GM18870 (cell line): ENCODE measurements around the gene HNRNPC.
"Not testable (repeated sequence)": the region's sequence is repeated elsewhere in the genome, so short reads cannot be mapped to it uniquely, and the experiment has no call there.

Experiments
- ATAC-seq: cut with Tn5 transposase; IDR thresholded peaks from one replicate; pipeline ENCODE4 v1.9.1; 2021; ENCODE audit warnings: moderate library complexity; ENCODE audit not compliant: unreplicated experiment

HNRNPC gene

DNA sequence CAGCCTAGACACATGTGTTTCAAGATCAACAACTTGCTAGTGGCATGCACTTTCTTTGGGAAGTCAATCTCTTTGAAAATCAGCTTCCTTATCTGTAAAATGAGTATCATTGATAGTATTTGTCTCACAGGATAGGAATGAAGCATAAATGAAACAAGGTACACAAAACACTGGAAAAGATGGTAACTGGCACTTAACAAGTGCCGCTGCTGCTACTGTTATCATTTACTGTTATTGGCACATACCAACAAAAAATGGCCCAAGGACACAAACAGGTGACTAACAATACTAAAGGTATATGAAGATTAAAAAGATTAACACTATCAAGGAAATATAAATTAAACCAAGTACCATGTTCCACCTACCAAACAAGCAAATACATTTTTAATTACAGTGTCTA is 20.9 kb downstream of the HNRNPC start:
- no peak for ATAC-seq

DNA sequence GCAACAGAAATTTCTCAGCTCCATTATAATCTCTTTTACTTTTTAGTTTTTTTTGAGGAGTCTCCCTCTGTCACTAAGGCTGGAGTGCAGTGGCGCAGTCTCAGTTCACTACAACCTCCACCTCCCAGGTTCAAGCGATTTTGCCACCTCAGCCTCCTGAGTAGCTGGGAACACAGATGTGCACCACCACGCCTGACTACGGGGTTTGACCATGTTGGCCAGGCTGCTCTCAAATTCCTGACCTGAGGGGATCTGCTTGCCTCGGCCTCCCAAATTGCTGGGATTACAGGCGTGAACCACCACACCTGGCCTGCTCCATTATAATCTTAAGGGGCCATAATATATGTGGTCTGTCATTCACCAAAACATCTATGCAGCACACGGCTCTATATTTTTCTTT is 23.4 kb downstream of the HNRNPC start:
- ATAC-seq: no peak

DNA sequence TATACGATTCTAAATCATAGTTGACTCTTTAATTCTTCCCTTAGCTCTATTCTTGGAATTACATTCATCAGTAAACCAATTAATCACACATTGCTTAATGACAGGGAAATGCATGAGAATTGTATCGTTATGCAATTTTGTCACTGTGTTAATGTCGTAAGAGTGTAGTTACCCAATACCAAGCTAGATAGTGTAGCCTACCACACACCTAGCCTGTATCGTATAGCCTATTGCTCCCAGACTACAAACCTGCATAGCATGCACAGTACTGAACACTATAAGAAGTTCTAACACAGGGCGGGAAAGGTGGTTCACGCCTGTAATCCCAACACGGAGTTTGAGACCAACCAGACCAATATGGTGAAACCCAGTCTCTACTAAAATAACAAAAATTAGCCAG is 24.7 kb downstream of the HNRNPC start:
- ATAC-seq: no peak

DNA sequence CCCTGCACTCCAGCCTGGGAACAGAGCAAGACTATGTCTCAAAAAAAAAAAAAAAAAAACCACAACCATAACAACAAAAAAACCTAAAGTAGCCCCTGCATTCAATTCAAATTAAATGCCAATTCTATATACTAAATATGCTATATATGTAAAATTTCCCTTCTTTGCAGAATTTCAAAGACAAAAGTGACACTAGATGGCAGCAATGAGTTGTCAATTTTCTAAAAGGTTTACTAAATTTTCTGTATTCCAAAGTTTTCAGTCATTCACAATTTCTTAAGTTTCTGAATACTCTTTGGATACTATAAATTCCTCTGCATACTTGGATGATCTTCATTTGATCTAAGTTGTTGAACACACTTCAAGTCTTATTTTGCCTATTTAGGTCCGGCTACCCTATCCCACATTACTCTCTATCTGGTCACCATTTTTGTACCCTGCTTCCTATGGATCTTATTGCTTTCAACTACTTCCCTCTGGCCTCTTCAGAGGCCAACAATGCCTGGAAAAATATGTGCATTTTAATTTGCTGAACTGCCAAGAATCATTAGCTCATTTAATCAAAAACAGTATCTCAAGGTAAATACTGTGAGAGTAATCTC is 27.9 kb downstream of the HNRNPC start:
- no peak for ATAC-seq

DNA sequence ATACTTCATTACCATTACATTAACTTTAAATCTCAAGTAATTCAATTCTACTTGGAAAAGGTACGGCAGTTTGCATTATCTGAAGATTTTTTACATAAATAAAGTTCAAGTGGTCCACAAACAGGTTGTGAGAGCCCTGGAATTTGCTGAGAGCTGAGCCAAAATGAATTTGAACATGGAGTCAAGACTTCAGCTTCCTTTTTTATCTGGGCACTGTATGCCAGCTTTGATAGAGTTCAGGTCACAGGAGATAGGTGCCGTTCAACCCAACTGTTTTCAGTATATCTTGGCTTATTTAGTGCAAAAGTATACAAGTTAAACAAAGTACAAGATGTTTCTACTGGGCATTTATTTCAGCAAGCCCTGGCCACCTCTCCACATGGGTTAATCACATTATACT is 28.8 kb downstream of the HNRNPC start:
- ATAC-seq: no peak

DNA sequence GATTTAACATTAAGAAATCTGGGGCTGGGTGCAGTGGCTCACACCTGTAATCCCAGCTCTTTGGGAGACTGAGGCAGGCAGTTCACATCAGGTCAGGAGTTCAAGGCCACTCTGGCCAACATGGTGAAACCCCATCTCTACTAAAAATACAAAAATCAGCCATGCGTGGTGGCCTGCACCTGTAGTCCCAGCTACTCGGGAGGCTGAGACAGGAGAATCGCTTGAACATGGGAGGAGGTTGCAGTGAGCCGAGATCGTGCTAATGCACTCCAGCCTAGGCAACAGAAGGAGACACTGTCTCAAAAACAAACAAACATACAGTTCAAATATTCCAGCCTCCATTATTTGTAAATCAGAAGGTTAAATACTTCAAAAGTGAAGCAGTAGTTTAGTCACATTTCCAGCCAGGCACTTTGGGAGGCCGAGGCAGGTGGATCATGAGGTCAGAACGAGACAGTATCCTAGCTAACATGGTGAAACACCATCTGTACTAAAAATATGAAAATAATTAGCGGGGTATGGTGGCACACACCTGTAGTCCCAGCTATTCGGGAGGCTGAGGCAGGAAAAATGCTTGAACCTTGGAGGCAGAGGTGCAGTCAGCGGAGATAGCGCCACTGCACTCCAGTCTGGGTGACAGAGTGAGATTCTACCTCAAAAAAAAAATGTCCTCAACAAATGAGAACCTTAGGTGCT is 30.3 kb downstream of the HNRNPC start:
- ATAC-seq: no peak

DNA sequence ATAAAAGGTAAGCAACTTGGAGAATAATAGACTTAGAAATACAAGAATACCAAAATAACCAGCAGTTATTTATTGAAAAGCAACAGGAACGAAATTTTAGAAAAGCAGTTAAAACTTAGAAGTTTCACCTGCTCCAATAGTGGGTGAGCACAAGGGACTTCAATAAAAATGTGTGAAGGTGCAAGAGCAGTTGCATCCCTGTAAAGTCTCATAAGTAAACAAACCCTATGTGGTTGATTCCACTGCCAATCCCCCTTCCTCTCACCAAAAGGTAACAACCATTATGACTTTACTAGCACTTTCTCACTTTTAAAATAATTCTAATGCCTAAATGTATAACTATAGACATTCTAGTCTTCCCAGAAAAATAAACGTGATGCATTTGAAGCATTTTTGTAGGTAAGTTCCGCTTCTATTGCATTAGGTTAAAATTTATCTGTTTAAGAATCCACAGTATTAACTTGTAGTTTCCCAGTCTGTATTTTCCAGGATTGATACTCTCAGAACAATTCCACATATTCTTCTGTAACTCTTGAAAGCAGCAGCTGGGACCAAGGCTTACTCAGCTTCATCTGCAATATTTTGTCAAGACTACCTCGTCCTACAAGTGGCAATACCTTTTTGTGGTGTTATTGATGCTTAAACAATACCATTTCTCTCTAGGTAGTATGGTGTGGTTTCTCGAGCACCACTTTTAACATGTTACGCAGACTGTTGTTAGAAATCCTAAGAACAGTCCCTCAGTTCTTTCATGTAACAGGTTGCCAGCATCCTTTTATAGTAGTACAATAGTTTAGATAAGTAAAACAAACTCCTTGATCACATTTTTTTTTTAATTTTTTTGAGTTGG is 32.1 kb downstream of the HNRNPC start:
- ATAC-seq: no peak

DNA sequence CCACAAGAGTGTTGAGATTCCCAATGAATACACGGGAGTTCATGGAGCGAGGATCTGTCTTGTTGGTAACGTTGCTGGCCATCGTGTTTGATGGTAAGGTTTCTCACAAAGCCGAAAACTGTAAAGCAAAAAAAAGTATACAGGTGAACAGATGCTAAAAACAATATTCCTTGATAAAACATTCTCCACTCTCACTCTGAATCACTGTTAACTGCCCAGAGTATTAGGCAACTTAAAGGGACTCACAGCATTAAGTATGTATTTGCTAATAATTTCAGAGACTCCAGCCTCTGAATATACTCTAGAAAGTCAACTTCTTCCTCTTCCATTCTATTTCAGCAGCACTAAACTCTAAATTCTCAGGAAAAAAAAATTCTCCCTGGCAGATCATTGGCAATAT is 35.1 kb downstream of the HNRNPC start:
- no peak for ATAC-seq

DNA sequence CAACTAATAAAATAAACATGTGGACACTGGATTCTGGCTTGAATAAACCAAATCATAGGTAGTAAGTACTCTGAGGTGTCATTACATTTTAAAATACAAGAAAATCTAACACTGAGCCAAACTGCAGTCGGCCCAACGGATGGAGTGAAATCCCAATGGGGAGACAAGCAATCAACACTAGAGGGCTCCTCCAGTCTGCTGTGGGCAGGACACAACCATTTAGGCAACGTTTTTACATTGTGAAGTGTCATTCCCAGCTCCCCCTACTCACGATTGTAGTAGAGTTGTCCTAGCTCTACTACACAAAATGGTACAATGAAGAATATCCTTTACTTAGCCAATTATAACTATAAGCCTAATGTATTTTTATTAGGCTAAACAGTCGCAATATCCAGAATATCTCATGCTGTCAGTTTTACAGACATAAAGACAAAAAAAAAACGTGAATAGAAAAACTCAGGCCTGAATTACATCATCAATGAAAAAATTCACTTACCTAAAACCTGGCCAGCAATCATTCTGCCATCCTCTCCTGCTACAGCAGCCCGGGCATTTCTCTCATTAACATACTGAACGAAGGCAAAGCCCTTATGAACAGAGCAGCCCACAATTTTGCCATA is 35.7 kb downstream of the HNRNPC start:
- ATAC-seq: no peak

DNA sequence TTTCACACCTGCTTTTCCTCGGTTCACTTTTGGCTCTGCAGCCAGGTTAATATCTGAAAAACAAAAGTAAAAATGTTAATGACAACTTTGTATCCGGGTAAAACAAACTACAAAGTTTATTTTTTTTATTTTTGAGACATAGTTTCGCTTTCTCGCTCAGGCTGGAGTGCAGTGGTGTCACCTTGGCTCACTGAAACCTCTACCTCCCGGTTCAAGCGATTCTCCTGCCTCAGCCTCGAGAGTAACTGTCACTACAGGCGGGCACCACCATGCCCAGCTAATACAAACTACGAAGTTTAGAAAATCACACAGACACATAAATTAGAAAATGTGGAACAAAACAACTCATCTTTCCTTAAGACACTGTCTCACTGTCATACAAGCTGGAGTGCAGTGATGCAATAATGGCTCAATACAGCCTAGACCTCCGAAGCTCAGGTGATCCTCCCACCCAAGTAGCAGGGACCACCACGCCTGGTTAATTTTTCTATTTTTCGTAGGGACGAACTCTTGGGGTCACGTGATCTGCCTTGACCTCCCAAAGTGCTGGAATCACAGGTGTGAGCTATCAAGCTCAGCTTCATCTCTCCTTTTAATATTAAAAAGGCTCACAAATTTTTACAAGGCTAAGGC is 38.1 kb downstream of the HNRNPC start:
- no peak for ATAC-seq

DNA sequence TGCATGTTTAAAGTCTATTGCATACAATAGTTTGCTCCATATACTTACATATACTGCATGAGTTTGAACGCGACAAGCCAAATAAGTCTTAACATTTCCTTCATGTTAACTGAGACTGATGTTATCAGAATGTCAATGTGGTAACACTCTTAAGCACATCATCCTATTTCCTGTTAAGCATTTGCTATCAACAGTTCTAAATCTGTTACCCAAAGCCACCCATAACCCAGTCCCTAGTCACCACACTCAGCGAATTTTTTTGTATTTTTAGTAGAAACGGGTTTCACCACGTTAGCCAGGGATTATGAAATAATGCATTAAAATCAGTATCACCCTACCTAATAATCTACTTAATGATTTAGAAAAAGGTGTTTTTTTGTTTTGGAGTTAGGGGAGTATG is 39.4 kb downstream of the HNRNPC start:
- no peak for ATAC-seq

DNA sequence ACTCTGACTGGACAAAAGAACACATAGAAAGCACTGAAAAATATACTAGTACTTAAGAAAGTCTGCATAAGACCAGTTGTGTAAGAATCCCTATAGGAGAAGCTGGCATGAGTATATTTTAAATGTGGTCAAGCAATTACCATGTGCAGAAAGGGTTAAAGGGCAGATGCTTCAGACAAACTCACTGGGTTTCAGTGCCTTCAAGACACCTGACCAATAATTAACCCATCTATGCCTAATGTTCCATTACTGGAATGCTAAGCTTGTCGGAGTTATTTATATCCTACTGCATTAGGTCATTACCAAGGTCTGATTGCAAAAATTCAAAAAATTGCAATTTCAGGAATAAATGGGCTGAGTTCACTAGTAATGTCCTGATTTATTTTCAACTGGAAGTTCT is 41.3 kb downstream of the HNRNPC start:
- ATAC-seq: no peak

DNA sequence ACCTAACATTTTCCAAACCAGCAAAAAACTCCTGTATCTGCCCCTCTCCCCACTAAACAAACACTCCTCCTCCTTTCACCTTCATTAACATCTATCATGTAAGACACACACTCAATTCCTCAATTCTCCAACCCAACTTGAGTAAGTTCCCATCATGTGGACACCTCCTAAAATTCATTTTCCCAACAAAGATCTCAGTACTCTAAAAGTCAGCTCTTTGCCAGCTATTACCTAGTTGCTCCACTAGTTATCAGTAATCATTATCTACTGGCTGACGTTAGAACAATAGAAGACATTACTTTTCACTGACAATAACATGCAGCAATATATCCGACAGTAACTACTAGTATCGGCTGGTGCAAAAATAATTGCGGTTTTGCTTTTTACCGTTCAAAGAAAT is 42.1 kb downstream of the HNRNPC start:
- no peak for ATAC-seq

DNA sequence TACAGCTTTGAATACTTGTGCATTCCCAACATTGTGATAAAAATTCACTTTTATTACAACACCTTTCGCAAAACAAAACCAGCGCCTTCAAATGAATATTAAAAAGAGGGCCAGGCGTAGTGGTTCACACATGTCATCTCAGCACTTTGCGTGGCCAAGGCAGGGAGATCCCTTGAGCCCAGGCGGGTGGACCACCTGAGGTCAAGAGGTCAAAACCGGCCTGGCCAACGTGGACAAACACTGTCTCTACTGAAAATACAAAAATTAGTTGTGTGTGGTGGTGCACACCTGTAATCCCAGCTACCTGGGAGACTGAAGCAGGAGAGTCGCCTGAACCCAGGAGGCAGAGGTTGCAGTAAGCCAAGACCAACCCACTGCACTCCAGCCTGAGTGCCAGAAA is 42.8 kb downstream of the HNRNPC start:
- no peak for ATAC-seq

DNA sequence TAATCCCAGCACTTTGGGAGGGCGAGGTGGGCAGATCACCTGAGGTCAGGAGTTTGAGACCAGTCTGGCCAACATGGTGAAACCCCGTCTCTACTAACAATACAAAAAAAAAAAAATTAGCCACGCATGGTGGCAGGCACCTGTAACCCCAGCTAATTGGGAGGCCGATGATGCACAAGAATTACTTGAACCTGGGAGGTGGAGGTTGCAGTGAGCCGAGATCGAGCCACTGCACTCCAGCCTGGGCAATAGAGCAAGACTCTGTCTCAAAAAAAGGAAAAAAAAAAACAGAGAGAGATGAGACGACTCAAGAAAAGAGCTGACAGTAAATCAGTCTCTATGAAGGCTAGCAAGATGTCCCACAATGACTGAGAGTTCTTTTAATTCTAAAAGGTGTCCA is 44.1 kb downstream of the HNRNPC start:
- not testable (repeated sequence) for ATAC-seq

DNA sequence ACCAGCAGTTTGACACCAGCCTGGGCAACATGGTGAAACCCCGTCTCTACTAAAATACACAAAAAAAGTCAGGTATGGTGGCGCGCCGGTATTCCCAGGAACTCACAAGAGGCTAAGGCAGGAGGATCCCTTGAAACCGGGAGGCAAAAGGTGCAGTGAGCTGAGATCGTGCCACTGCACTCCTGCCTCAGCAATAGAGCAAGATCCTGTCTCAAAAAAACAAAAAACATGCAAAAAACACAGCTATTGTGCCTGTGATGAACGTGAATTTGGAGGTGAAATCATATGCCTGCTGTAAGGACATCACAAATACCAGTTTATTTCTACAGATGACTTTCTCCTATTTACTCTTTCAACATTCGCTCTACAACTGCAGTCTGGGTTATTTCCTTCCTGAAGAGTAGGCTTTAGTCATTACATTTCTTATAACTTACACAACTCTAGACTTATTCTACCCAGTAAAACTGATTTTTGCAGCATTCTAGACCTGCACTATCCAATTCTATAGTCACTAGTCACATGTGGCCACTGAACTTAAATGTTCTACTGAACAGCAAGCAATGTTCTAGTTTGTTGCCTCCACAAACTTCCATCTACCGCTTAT is 48.3 kb downstream of the HNRNPC start:
- ATAC-seq: no peak

DNA sequence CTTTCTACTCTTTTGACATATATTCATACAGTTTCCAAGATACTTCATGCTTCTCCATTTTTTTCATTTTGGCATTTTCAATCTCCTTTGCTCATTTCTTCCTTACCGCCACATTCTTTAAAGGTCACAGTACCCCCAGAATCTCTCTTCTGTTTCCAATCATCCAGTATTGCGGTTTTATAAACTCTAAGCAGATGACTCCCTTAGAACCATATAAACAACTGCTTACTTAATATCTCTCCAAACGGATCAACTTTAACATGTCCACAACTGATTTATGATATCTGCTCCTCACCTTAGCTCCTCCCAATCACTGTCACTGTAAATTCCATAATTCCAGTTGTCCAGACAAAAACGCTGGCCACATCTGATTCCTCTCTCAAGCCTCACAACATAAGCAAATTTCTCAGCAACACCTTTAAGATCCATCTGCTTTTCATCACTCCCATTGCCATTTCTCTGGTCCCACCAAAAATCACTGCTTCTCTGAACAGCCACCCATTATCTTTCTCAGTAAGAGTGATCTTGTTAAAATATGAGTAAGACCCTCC is 49.6 kb downstream of the HNRNPC start:
- ATAC-seq: no peak

DNA sequence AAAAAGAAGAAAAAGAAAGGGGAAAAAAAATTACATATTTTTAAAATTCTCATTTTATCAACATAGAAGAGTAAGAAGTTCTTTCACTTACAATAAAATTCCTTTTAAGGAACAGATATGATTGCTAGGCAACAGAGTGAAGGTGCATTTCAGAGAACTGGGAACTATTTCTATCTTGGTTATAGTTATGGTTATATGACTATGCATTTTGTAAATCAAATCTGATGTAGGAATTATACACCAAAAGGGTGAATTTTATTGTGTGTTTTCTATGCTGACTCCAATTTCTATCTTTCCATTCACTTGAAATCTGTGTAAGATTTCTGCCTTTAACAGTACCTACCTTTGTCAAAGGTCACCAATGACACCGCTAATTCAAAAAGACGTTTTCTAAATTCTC is 50.1 kb downstream of the HNRNPC start:
- ATAC-seq: no peak

DNA sequence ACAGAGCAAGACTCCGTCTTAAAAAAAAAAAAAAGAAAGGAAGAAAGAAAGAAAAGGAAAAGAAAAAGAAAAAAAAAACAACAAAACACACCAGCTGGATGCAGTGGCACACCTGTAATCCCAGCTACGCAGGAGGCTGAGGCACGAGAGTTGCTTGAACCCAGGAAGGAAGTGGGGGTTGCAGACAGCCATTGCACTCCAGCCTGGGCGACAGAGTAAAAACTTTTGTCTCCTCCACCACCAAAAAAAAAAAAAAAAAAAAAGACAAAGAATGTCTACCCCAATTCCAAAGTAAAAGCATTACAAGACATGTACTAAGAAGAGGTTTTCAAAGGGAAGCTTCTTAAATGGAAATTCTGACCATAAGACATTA is 53.4 kb downstream of the HNRNPC start:
- ATAC-seq: no peak

DNA sequence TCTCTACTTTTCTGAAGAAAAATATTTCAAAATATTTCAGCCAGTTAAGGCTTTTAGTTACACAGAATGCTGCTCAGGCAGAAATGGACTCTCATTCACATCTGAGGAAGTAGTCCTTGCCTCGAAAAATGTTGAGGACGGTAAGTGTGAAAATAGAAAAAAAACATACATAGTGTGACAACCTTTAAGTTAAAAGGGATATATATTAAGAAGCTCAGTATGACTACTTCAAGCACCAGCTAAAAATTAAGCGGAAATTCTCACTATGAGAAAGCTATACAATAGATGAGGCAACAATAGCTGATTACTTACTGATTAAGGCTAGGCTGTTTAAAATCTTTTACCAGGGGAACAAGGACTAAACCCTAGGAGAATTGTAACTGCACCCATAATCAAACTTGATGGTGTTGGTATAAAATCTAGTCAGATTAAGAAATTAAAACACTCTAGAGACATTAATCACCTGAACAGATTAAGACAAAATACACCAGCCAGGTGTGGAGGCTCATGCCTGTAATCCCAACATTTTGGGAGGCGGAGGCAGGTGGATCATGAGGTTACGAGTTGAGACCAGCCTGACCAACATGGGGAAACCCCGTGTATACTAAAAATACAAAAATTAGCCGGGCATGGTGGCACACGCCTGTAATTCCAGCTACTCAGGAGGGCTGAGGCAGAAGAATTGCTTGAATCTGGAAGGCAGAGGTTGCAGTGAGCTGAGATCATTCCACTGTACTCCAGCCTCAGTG is 53.9 kb downstream of the HNRNPC start:
- ATAC-seq: no peak
